GM23338 (cell line): ENCODE results near the gene PGM3.

Source experiments
- CREB1 ChIP-seq: fragments of 250-450 bp; sonication (Bioruptor Pico); IDR thresholded peaks from 2 replicates; pipeline ENCODE4 v1.5.0; 2020; ENCODE audit warnings: low read depth, mild to moderate bottlenecking, moderate library complexity
- CTCF ChIP-seq, 2 experiments: fragments of 200-600 bp in 1 of 2; sonication (generic) in 1 of 2; conservative IDR thresholded peaks; 2 replicates each; pipeline versions ENCODE4 v1.5.1 to v1.6.1; 2016 to 2017; ENCODE audit warnings: antibody characterized with exemption in 2 of 2, low read depth in 2 of 2, mild to moderate bottlenecking in 2 of 2, moderate library complexity in 1 of 2
- EZH2 ChIP-seq: fragments of 200-600 bp; sonication (generic); IDR thresholded peaks from one replicate; pipeline ENCODE4 v1.8.0; 2017; ENCODE audit warnings: antibody characterized with exemption, mild to moderate bottlenecking, low read depth; ENCODE audit not compliant: unreplicated experiment
- POLR2AphosphoS5 ChIP-seq: IDR thresholded peaks from 2 replicates; pipeline ENCODE4 v1.6.1; 2016; ENCODE audit warnings: antibody characterized with exemption, low read depth
- REST ChIP-seq: IDR thresholded peaks from one replicate; pipeline ENCODE4 v1.6.1; 2018; ENCODE audit warnings: antibody characterized with exemption; ENCODE audit not compliant: unreplicated experiment

GRCh38 chr6:83160167-83160566 lies 32.9 kb downstream of the PGM3 start:
- TF ChIP-seq CTCF (conservative IDR thresholded peaks at IDR 0.05; ENCODE audit: low read depth in 2 of 2) (no peak), REST (no peak), EZH2 (no peak), CREB1 (CRISPR knock-in tag) (no peak), POLR2AphosphoS5 (no peak)
